B cell (primary cell): ENCODE results near the gene CPNE5. TPM values are rescaled to one million over a fixed set of nuclear protein-coding genes. Genes with fewer than 3 reads are reported as not detected.
A peak's percentile ranks its signal among the peaks of the same experiment; 100 is the strongest.

Experiments used
- ATAC-seq: fragments of 200-7000 bp; cut with Tn5 transposase; one replicate; pipeline ENCODE4 v1.10.0; 2021; ENCODE audit warnings: low read depth, mild to moderate bottlenecking, moderate number of reproducible peaks, moderate library complexity
- CTCF ChIA-PET: fragments of 350-600 bp; sonication (Branson Sonifier 250); formaldehyde crosslinking; loops from one replicate; lab custom pipeline; 2021; ENCODE audit warnings: antibody characterized with exemption, inconsistent platforms; lab: Charles Lee
- POLR2A ChIA-PET: fragments of 350-600 bp; sonication (Branson Sonifier 250); formaldehyde crosslinking; loops from one replicate; lab custom pipeline; 2021; ENCODE audit warnings: antibody characterized with exemption; lab: Charles Lee
- DNase-seq: peaks from one replicate; pipeline ENCODE4 v3.0.0; 2013
- H2AFZ ChIP-seq: 2 replicates; pipeline ENCODE4 v1.6.1; 2012; ENCODE audit warnings: mild to moderate bottlenecking, low read depth, low read length; ENCODE audit not compliant: insufficient read depth, poor library complexity, severe bottlenecking
- H3K27ac ChIP-seq, 2 donors: 1 replicate in 1 of 2; 2 replicates in 1 of 2; pipeline ENCODE4 v1.5.1; 2012 to 2013; ENCODE audit warnings: low read length in 2 of 2, mild to moderate bottlenecking in 2 of 2, moderate library complexity in 1 of 2
- H3K27me3 ChIP-seq, 4 experiments: fragments of 200-600 bp in 1 of 4; sonication (generic) in 1 of 4; replicated peaks in 1 of 4; 1 replicate in 2 of 4; 2 replicates in 2 of 4; pipeline versions ENCODE4 v1.6.1 to v1.7.0; 2013 to 2016; ENCODE audit warnings: low read length in 3 of 4, mild to moderate bottlenecking in 2 of 4, mixed read lengths in 1 of 4, moderate library complexity in 1 of 4; ENCODE audit not compliant: insufficient read depth in 4 of 4, control insufficient read depth in 3 of 4; ENCODE audit errors: control extremely low read depth in 1 of 4
- H3K36me3 ChIP-seq, 2 experiments: replicated peaks in 1 of 2; 1 replicate in 1 of 2; 2 replicates in 1 of 2; pipeline versions ENCODE4 v1.6.1 to v1.7.1; 2013; ENCODE audit warnings: low read length in 1 of 2; ENCODE audit not compliant: insufficient read depth in 2 of 2, control insufficient read depth in 1 of 2; ENCODE audit errors: control extremely low read depth in 1 of 2, extremely low read depth in 1 of 2
- H3K4me1 ChIP-seq, 2 donors: fragments of 200-600 bp in 1 of 2; sonication (generic) in 1 of 2; 1 replicate in 1 of 2; 2 replicates in 1 of 2; pipeline versions ENCODE4 v1.5.1 to v1.6.1; 2013 to 2017; ENCODE audit warnings: low read length in 2 of 2; ENCODE audit not compliant: control insufficient read depth in 2 of 2, insufficient read depth in 2 of 2
- H3K4me2 ChIP-seq: replicated peaks from 2 replicates; pipeline ENCODE3; 2012; ENCODE audit warnings: mild to moderate bottlenecking, low read depth, low read length; ENCODE audit not compliant: poor library complexity, severe bottlenecking
- H3K4me3 ChIP-seq, 5 experiments: fragments of 200-600 bp in 1 of 5; sonication (generic) in 1 of 5; 1 replicate in 3 of 5; 2 replicates in 2 of 5; pipeline versions ENCODE4 v1.5.1 to v1.7.0; 2011 to 2016; ENCODE audit warnings: low read length in 4 of 5, mild to moderate bottlenecking in 4 of 5, low read depth in 2 of 5, control low read depth in 1 of 5, moderate library complexity in 1 of 5; ENCODE audit not compliant: insufficient read depth in 1 of 5; ENCODE audit errors: control extremely low read depth in 1 of 5, extremely low read depth in 1 of 5
- H3K79me2 ChIP-seq: fragments of 200-600 bp; sonication (generic); one replicate; pipeline ENCODE4 v1.6.0; 2016; ENCODE audit warnings: low read length; ENCODE audit not compliant: control insufficient read depth, insufficient read depth
- H3K9ac ChIP-seq: fragments of 200-600 bp; sonication (generic); 2 replicates; pipeline ENCODE4 v1.6.1; 2017; ENCODE audit warnings: mild to moderate bottlenecking, low read length, moderate library complexity
- H3K9me3 ChIP-seq, 3 donors: one replicate each; pipeline versions ENCODE4 v1.6.1 to v1.7.1; 2013; ENCODE audit warnings: low read length in 2 of 3; ENCODE audit not compliant: control insufficient read depth in 2 of 3, insufficient read depth in 1 of 3; ENCODE audit errors: control extremely low read depth in 1 of 3
- H4K20me1 ChIP-seq: 2 replicates; pipeline ENCODE4 v1.6.0; 2012; ENCODE audit warnings: mild to moderate bottlenecking, low read length; ENCODE audit not compliant: insufficient read depth, control insufficient read depth, poor library complexity, severe bottlenecking
- H3K27ac Mint-ChIP-seq: one replicate; pipeline ENCODE4 v1.8.0; 2021; ENCODE audit warnings: mixed read lengths
- H3K27me3 Mint-ChIP-seq: one replicate; pipeline ENCODE4 v1.8.0; 2021; ENCODE audit warnings: mixed read lengths
- H3K4me1 Mint-ChIP-seq: one replicate; pipeline ENCODE4 v1.8.0; 2021; ENCODE audit warnings: mixed read lengths
- H3K4me3 Mint-ChIP-seq: one replicate; pipeline ENCODE4 v1.8.0; 2021; ENCODE audit warnings: mixed read lengths
- H3K9me3 Mint-ChIP-seq: one replicate; pipeline ENCODE4 v1.8.0; 2022; ENCODE audit warnings: mixed read lengths; ENCODE audit not compliant: insufficient read depth
- EZH2 ChIP-seq: IDR thresholded peaks from 2 replicates; pipeline ENCODE4 v1.6.1; 2012; ENCODE audit warnings: borderline replicate concordance, low read depth, mild to moderate bottlenecking, moderate library complexity, low read length; ENCODE audit not compliant: insufficient read depth, poor library complexity, severe bottlenecking
- WGBS: methylation state at CpG from one replicate; pipeline ENCODE4 v1.1.5; 2013; ENCODE audit warnings: missing lambda C conversion rate; ENCODE audit not compliant: insufficient coverage; 5-methylcytosine and 5-hydroxymethylcytosine counted together
- intact Hi-C: fragments of 100-400 bp; cut with micrococcal nuclease; formaldehyde crosslinking; loops from one replicate; pipeline ENCODE4 v1.10.0; 2022
- polyA plus RNA-seq: library from polyadenylated mRNA; depleted of rRNA; stranded (reverse); fragments of >200 nt; gene quantifications from 2 replicates; pipeline ENCODE4 v1.2.3, GENCODE V29; 2012
- total RNA-seq, 2 donors: library from RNA; stranded (reverse); fragments of 120-200 nt in 1 of 2; gene quantifications; 1 replicate in 1 of 2; 2 replicates in 1 of 2; pipeline versions ENCODE4 v1.2.3 to v1.2.4, GENCODE V29; 2013 to 2022
- TF ChIP-seq, protein P1 (sequence below): fragments of 200-600 bp; IDR thresholded peaks from one replicate; pipeline ENCODE4 v1.8.0; 2022; ENCODE audit warnings: antibody characterized with exemption, mild to moderate bottlenecking

Gene CPNE5
- total and polyA plus RNA-seq, 2 donors (not counting 1 experiment from before 2014, with no cell fraction given) = 49.8 to 357 TPM

- H3K27me3 Mint-ChIP-seq = no peaks in the 10 kb centered on the region
- Histone ChIP-seq H3K9ac (peak overlapping the region; percentile 79), H3K4me1 (peaks cover 86 to 92% of the 10 kb centered on the region in 2 donors), H3K36me3 (peaks cover 0 to 62% of the 10 kb centered on the region in 2 experiments), H4K20me1 (no peaks in the 10 kb centered on the region), H2AFZ (no peak overlapping the region), H3K4me2 (peak overlapping the region; percentile 89), H3K79me2 (peaks cover 52% of the 10 kb centered on the region), H3K4me3 (peak overlapping the region in 4 of 5 experiments; percentile 7 to 91 (median 52)), H3K9me3 (peaks cover 0 to 17% (median 0%) of the 10 kb centered on the region in 3 donors), H3K27ac (peak overlapping the region; percentile 91 to 95), H3K27me3 (no peaks in the 10 kb centered on the region)
- peak overlapping the region; percentile 86 for H3K4me3 Mint-ChIP-seq
- ChIA-PET CTCF (interaction anchor here (0.7 to 9.5 kb wide), 21 partner anchors 10 to 422 kb away, joined by 3 to 215 read pairs (median 4); partner anchors contain the start of gene CDKN1A), POLR2A (interaction anchor here (0.6 to 3.2 kb wide), 7 partner anchors 10 to 247 kb away, joined by 3 to 28 read pairs (median 5); partner anchors contain the start of gene CDKN1A)
- 61% methylated on average over 6 of the region's 7 CpGs for WGBS
- intact Hi-C loops = loop anchor here (1.0 to 2.0 kb wide), 2 partner anchors 19 to 74 kb away; no protein-coding TSS in a partner anchor
- no peaks in the 10 kb centered on the region for H3K9me3 Mint-ChIP-seq
- DNase-seq (no peak), ATAC-seq (no peak)
- TF ChIP-seq EZH2 = no peak
- TF ChIP-seq, protein P1, sequence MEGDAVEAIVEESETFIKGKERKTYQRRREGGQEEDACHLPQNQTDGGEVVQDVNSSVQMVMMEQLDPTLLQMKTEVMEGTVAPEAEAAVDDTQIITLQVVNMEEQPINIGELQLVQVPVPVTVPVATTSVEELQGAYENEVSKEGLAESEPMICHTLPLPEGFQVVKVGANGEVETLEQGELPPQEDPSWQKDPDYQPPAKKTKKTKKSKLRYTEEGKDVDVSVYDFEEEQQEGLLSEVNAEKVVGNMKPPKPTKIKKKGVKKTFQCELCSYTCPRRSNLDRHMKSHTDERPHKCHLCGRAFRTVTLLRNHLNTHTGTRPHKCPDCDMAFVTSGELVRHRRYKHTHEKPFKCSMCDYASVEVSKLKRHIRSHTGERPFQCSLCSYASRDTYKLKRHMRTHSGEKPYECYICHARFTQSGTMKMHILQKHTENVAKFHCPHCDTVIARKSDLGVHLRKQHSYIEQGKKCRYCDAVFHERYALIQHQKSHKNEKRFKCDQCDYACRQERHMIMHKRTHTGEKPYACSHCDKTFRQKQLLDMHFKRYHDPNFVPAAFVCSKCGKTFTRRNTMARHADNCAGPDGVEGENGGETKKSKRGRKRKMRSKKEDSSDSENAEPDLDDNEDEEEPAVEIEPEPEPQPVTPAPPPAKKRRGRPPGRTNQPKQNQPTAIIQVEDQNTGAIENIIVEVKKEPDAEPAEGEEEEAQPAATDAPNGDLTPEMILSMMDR = no peak
- H3K27ac Mint-ChIP-seq = peak overlapping the region; percentile 85
- peaks cover 93% of the 10 kb centered on the region for H3K4me1 Mint-ChIP-seq
These were observed 85.4 kb downstream of the CPNE5 start for GRCh38 chr6:36753671-36754405.
